HL-60 (cell line): ENCODE data around the gene AVPR1B.

Experiments used
- POLR2AphosphoS5 ChIP-seq: IDR thresholded peaks from 2 replicates; pipeline ENCODE4 v1.6.1; 2012; ENCODE audit warnings: low read depth
- TF ChIP-seq, protein P1 (sequence below): IDR thresholded peaks from one replicate; pipeline ENCODE4 v1.5.1; 2011; ENCODE audit warnings: low read length, control low read depth, inconsistent platforms; ENCODE audit not compliant: insufficient read depth

- TF ChIP-seq, protein P1, sequence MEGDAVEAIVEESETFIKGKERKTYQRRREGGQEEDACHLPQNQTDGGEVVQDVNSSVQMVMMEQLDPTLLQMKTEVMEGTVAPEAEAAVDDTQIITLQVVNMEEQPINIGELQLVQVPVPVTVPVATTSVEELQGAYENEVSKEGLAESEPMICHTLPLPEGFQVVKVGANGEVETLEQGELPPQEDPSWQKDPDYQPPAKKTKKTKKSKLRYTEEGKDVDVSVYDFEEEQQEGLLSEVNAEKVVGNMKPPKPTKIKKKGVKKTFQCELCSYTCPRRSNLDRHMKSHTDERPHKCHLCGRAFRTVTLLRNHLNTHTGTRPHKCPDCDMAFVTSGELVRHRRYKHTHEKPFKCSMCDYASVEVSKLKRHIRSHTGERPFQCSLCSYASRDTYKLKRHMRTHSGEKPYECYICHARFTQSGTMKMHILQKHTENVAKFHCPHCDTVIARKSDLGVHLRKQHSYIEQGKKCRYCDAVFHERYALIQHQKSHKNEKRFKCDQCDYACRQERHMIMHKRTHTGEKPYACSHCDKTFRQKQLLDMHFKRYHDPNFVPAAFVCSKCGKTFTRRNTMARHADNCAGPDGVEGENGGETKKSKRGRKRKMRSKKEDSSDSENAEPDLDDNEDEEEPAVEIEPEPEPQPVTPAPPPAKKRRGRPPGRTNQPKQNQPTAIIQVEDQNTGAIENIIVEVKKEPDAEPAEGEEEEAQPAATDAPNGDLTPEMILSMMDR: no peak
- TF ChIP-seq POLR2AphosphoS5: no peak
These were observed 11.0 kb upstream of the AVPR1B start for GRCh38 chr1:206128196-206128595.
